H1 (cell line): Measurements from ENCODE around the gene SRRM4. TPM values are rescaled to one million over a fixed set of nuclear protein-coding genes. Genes with fewer than 3 reads are reported as not detected.
A peak's percentile ranks its signal among the peaks of the same experiment; 100 is the strongest.

Experiments
- CTCF ChIA-PET: fragments of 300-600 bp; sonication (Branson Sonifier 250); formaldehyde crosslinking; loops from one replicate; lab custom pipeline; 2021; ENCODE audit not compliant: partially characterized antibody; lab: Charles Lee
- POLR2A ChIA-PET: fragments of 300-600 bp; sonication (Branson Sonifier 250); formaldehyde crosslinking; loops from one replicate; lab custom pipeline; 2021; ENCODE audit warnings: inconsistent platforms; ENCODE audit not compliant: partially characterized antibody; lab: Charles Lee
- DNase-seq, 2 experiments: peaks; one replicate each; pipeline versions ENCODE4 v3.0.0 to v3.0.0-alpha.2; 2010 to 2022; ENCODE audit warnings: low spot score in 2 of 2, low read depth in 1 of 2, mixed read lengths in 1 of 2
- FAIRE-seq: peaks from 2 replicates; lab custom pipeline; 2011; peaks lifted over from hg19 to GRCh38; lab: Jason Lieb, UNC
- H2AFZ ChIP-seq: 2 replicates; pipeline ENCODE4 v1.8.1; 2012; ENCODE audit warnings: low read length, inconsistent platforms
- H2AK5ac ChIP-seq: 2 replicates; pipeline ENCODE4 v1.6.1; 2013; ENCODE audit warnings: low read depth, low read length
- H2BK120ac ChIP-seq: replicated peaks from 2 replicates; pipeline ENCODE3; 2013; ENCODE audit warnings: low read depth, low read length, inconsistent platforms
- H2BK12ac ChIP-seq: 2 replicates; pipeline ENCODE4 v1.6.1; 2013; ENCODE audit warnings: low read depth, low read length
- H2BK15ac ChIP-seq: 2 replicates; pipeline ENCODE4 v1.6.1; 2013; ENCODE audit warnings: low read length
- H2BK20ac ChIP-seq: 2 replicates; pipeline ENCODE4 v1.6.1; 2013; ENCODE audit warnings: low read length
- H2BK5ac ChIP-seq: 2 replicates; pipeline ENCODE4 v1.6.1; 2013; ENCODE audit warnings: low read depth, low read length
- H3K14ac ChIP-seq: 2 replicates; pipeline ENCODE4 v1.6.1; 2013; ENCODE audit warnings: inconsistent platforms; ENCODE audit not compliant: insufficient read length
- H3K18ac ChIP-seq: 2 replicates; pipeline ENCODE4 v1.6.1; 2013; ENCODE audit warnings: low read length; ENCODE audit errors: extremely low read depth
- H3K23ac ChIP-seq: 2 replicates; pipeline ENCODE4 v1.6.1; 2013; ENCODE audit warnings: inconsistent platforms; ENCODE audit not compliant: insufficient read length
- H3K23me2 ChIP-seq: 2 replicates; pipeline ENCODE4 v1.6.1; 2013; ENCODE audit warnings: low read depth, low read length
- H3K27ac ChIP-seq: 2 replicates; pipeline ENCODE4 v1.6.1; 2011; ENCODE audit warnings: low read depth, low read length, inconsistent platforms
- H3K27me3 ChIP-seq, 4 experiments: replicated peaks in 1 of 4; 1 replicate in 1 of 4; 2 replicates in 3 of 4; pipeline versions ENCODE4 v1.6.1 to v1.8.1; 2011 to 2013; ENCODE audit warnings: low read length in 3 of 4, mild to moderate bottlenecking in 3 of 4, inconsistent platforms in 2 of 4, mixed read lengths in 2 of 4, moderate library complexity in 1 of 4; ENCODE audit not compliant: control insufficient read depth in 3 of 4, insufficient read depth in 3 of 4; ENCODE audit errors: extremely low read depth in 1 of 4
- H3K36me3 ChIP-seq, 4 experiments: 2 replicates each; pipeline versions ENCODE4 v1.6.1 to v1.8.1; 2011 to 2013; ENCODE audit warnings: mild to moderate bottlenecking in 4 of 4, low read length in 3 of 4, moderate library complexity in 2 of 4, control low read depth in 1 of 4, inconsistent platforms in 1 of 4; ENCODE audit not compliant: insufficient read depth in 4 of 4, control insufficient read depth in 2 of 4
- H3K4ac ChIP-seq: replicated peaks from 2 replicates; pipeline ENCODE3; 2013; ENCODE audit warnings: low read length, low read depth, mixed read lengths, inconsistent platforms; ENCODE audit not compliant: insufficient read length
- H3K4me1 ChIP-seq, 4 experiments: replicated peaks in 1 of 4; 1 replicate in 1 of 4; 2 replicates in 3 of 4; pipeline versions ENCODE4 v1.6.1 to v1.8.1; 2011 to 2013; ENCODE audit warnings: low read length in 3 of 4, inconsistent platforms in 2 of 4, mixed read lengths in 1 of 4; ENCODE audit not compliant: insufficient read depth in 4 of 4, control insufficient read depth in 3 of 4
- H3K4me2 ChIP-seq, 2 experiments: 2 replicates each; pipeline versions ENCODE4 v1.6.1 to v1.8.1; 2011 to 2013; ENCODE audit warnings: low read depth in 2 of 2, low read length in 2 of 2, control low read depth in 1 of 2, inconsistent platforms in 1 of 2, mild to moderate bottlenecking in 1 of 2; ENCODE audit not compliant: insufficient read depth in 1 of 2
- H3K4me3 ChIP-seq, 4 experiments: fragments of 200-600, 300-600 bp in 1 of 4; sonication (generic), shearing (Covaris generic), sonication (Bioruptor Twin) in 1 of 4; 2 replicates each; pipeline versions ENCODE4 v1.5.1 to v1.8.1; 2011 to 2016; ENCODE audit warnings: low read length in 4 of 4, low read depth in 3 of 4, control low read depth in 2 of 4, inconsistent platforms in 2 of 4, mild to moderate bottlenecking in 2 of 4, mixed read lengths in 1 of 4, moderate library complexity in 1 of 4; ENCODE audit not compliant: insufficient read depth in 2 of 4; ENCODE audit errors: extremely low read depth in 1 of 4
- H3K56ac ChIP-seq: replicated peaks from 2 replicates; pipeline ENCODE3; 2013; ENCODE audit warnings: low read depth, mild to moderate bottlenecking, mixed read lengths, low read length, inconsistent platforms; ENCODE audit not compliant: insufficient read length
- H3K79me1 ChIP-seq: 2 replicates; pipeline ENCODE4 v1.6.1; 2013; ENCODE audit warnings: low read depth, low read length, control low read depth
- H3K79me2 ChIP-seq, 2 experiments: 2 replicates each; pipeline versions ENCODE4 v1.6.1 to v1.8.1; 2012 to 2013; ENCODE audit warnings: low read length in 2 of 2, mild to moderate bottlenecking in 2 of 2, inconsistent platforms in 1 of 2; ENCODE audit not compliant: insufficient read depth in 2 of 2, control insufficient read depth in 1 of 2
- H3K9ac ChIP-seq, 4 experiments: replicated peaks in 1 of 4; 1 replicate in 1 of 4; 2 replicates in 3 of 4; pipeline versions ENCODE4 v1.6.1 to v1.8.1; 2011 to 2013; ENCODE audit warnings: low read depth in 3 of 4, low read length in 3 of 4, control low read depth in 2 of 4, mild to moderate bottlenecking in 2 of 4, moderate library complexity in 2 of 4, inconsistent platforms in 1 of 4; ENCODE audit errors: extremely low read depth in 1 of 4
- H3K9me3 ChIP-seq, 2 experiments: 2 replicates each; pipeline versions ENCODE4 v1.6.1 to v1.8.1; 2012 to 2013; ENCODE audit warnings: mild to moderate bottlenecking in 2 of 2, moderate library complexity in 2 of 2, control low read depth in 1 of 2, inconsistent platforms in 1 of 2, low read depth in 1 of 2, low read length in 1 of 2, mixed read lengths in 1 of 2; ENCODE audit not compliant: insufficient read depth in 2 of 2
- H4K20me1 ChIP-seq, 2 experiments: replicated peaks in 1 of 2; 2 replicates each; pipeline versions ENCODE3 to v1.8.1; 2011 to 2013; ENCODE audit warnings: inconsistent platforms in 2 of 2, low read length in 2 of 2, mild to moderate bottlenecking in 1 of 2; ENCODE audit not compliant: insufficient read depth in 2 of 2, control insufficient read depth in 1 of 2
- H4K5ac ChIP-seq: 2 replicates; pipeline ENCODE4 v1.6.1; 2013; ENCODE audit warnings: low read length, low read depth, mixed read lengths, inconsistent platforms; ENCODE audit not compliant: insufficient read length
- H4K8ac ChIP-seq: 2 replicates; pipeline ENCODE4 v1.8.0; 2013; ENCODE audit warnings: mild to moderate bottlenecking, moderate library complexity, low read length, inconsistent platforms; ENCODE audit not compliant: insufficient read depth; ENCODE audit errors: extremely low read depth
- H4K91ac ChIP-seq: replicated peaks from 2 replicates; pipeline ENCODE3; 2013; ENCODE audit warnings: low read length, mixed read lengths, inconsistent platforms; ENCODE audit not compliant: insufficient read length
- EGR1 ChIP-seq: IDR thresholded peaks from 2 replicates; pipeline ENCODE4 v1.6.1; 2011; ENCODE audit warnings: low read depth, low read length, borderline replicate concordance
- JUND ChIP-seq: IDR thresholded peaks from 2 replicates; pipeline ENCODE4 v1.6.1; 2011; ENCODE audit warnings: mild to moderate bottlenecking, improper control_type of control experiment, low read length
- SRF ChIP-seq: IDR thresholded peaks from 2 replicates; pipeline ENCODE4 v1.6.1; 2011; ENCODE audit warnings: mild to moderate bottlenecking, low read depth, low read length, moderate library complexity
- TAF1 ChIP-seq: IDR thresholded peaks from 2 replicates; pipeline ENCODE4 v1.6.1; 2011; ENCODE audit warnings: mild to moderate bottlenecking, low read depth, low read length
- WGBS, 2 experiments: shearing (Covaris generic) in 1 of 2; methylation state at CpG; one replicate each; pipeline versions ENCODE4 v1.1.6 to v1.1.7; 2013 to 2015; ENCODE audit warnings: low lambda C conversion rate in 2 of 2, mixed read lengths in 2 of 2, inconsistent platforms in 1 of 2, low coverage in 1 of 2, missing lambda C conversion rate in 1 of 2; ENCODE audit not compliant: insufficient replicate concordance in 2 of 2, insufficient coverage in 1 of 2, insufficient read length in 1 of 2; ENCODE audit errors: extremely low coverage in 1 of 2, missing lambda C conversion rate in 1 of 2; 5-methylcytosine and 5-hydroxymethylcytosine counted together
- long read RNA-seq, 2 experiments: library from RNA in 1 of 2; library from capped mRNA in 1 of 2; stranded (forward); transcript quantifications; one replicate each; pipeline ENCODE4 v2.0.0, GENCODE V29; 2021; ENCODE audit warnings: inconsistent platforms in 1 of 2
- polyA minus RNA-seq, 3 experiments: library from RNA; depleted of rRNA, polyadenylated mRNA; stranded (reverse); fragments of >200 nt; gene quantifications; 1 replicate in 2 of 3; 2 replicates in 1 of 3; pipeline ENCODE4 v1.2.3, GENCODE V29; 2011
- polyA plus RNA-seq, 7 experiments: library from polyadenylated mRNA; depleted of rRNA in 3 of 7; stranded (reverse) in 5 of 7; unstranded in 2 of 7; fragments of >200 nt in 5 of 7; fragments of 200-250 nt in 2 of 7; gene quantifications; 1 replicate in 5 of 7; 2 replicates in 1 of 7; 4 replicates in 1 of 7; pipeline versions ENCODE4 v1.2.1 to v1.2.3, GENCODE V29; 2011 to 2013; ENCODE audit warnings: missing spikeins in 2 of 7, mixed read lengths in 2 of 7
- total RNA-seq: library from RNA; stranded (reverse); fragmentation: NEBNext Ultra II Directional; extraction: Animal tissue kit (Norgen Biotek cat#: 25700); gene quantifications from 2 replicates; pipeline ENCODE4 v1.2.1, GENCODE V29; 2021

SRRM4 gene, protein sequence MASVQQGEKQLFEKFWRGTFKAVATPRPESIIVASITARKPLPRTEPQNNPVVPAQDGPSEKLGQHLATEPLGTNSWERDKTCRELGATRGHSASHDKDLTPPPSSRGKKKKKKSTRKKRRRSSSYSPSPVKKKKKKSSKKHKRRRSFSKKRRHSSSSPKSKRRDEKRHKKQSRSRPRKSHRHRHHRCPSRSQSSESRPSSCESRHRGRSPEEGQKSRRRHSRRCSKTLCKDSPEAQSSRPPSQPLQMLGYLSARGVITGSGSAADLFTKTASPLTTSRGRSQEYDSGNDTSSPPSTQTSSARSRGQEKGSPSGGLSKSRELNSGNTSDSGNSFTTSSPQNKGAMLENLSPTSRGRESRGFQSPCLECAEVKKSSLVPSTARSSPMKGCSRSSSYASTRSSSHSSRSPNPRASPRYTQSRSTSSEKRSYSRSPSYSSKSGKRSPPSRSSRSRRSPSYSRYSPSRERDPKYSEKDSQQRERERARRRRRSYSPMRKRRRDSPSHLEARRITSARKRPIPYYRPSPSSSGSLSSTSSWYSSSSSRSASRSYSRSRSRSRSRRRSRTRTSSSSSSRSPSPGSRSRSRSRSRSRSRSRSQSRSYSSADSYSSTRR
- total RNA-seq (1.1 TPM in 2 replicates), polyA plus RNA-seq (2011; rRNA removed) (0.35 and 0.53 TPM in 2 replicates), polyA minus RNA-seq (2011; rRNA and poly(A)+ RNA removed) (0.57 and 0.85 TPM in 2 replicates)
- 0.32 TPM for polyA plus RNA-seq (2011; cell fraction: cytosol; rRNA removed)
- polyA plus RNA-seq (2011; cell fraction: nucleus; rRNA removed): 0.87 TPM
- polyA plus RNA-seq (2012, experiment 1 of 2): 0.83 to 1.2 TPM (median 1.1 TPM) in 4 replicates
- polyA plus RNA-seq (2012, experiment 2 of 2): 0.46 TPM
- 1.6 TPM for polyA plus RNA-seq (2013, experiment 1 of 2)
- 1.8 TPM for polyA plus RNA-seq (2013, experiment 2 of 2)
- polyA minus RNA-seq (2011; cell fraction: cytosol; rRNA and poly(A)+ RNA removed): 0.51 TPM
- polyA minus RNA-seq (2011; cell fraction: nucleus; rRNA and poly(A)+ RNA removed): 1.1 TPM
- long read RNA-seq, experiment 1, partial matches to known transcripts: 0 of 1 reads
- long read RNA-seq, experiment 1, other reads (novel, unspliced or antisense): 1 of 1 reads
- long read RNA-seq, experiment 2, partial matches to known transcripts: 0 of 1 reads
- long read RNA-seq, experiment 2, other reads (novel, unspliced or antisense): 1 of 1 reads

GRCh38 chr12:118981285-118982211 is at the start of gene SRRM4:
Gene SRRM4, plus strand, starts transcription at chr12:118981541. Its CDS starts 342 bp downstream, at chr12:118981883.
- Histone ChIP-seq H2AK5ac (no peak within 1 kb of the TSS), H2BK5ac (peak within 1 kb of the TSS; percentile 86; the same call in 1 of the 2 replicates), H3K9me3 (no peaks in the 10 kb centered on the region), H3K4ac (no peak within 1 kb of the TSS), H2BK15ac (no peak within 1 kb of the TSS), H3K27ac (no peak within 1 kb of the TSS), H3K9ac (peak within 1 kb of the TSS in 1 of 4 experiments; percentile 29; a peak in 2 of 7 replicates), H3K36me3 (no peaks in the 10 kb centered on the region), H4K20me1 (no peaks in the 10 kb centered on the region), H4K8ac (no peak within 1 kb of the TSS; the same call in 1 of the 2 replicates), H3K4me2 (peak within 1 kb of the TSS; percentile 90 to 95), H2BK120ac (no peak within 1 kb of the TSS), H3K4me3 (peak within 1 kb of the TSS; percentile 70 to 97 (median 74)), H2AFZ (peak within 1 kb of the TSS; percentile 89), H3K23me2 (peaks cover 13% of the 10 kb centered on the region), H3K4me1 (peaks cover 3 to 6% (median 5%) of the 10 kb centered on the region in 4 experiments; a peak in 4 of 7 replicates), H3K56ac (no peak within 1 kb of the TSS), H3K79me2 (no peaks in the 10 kb centered on the region), H4K5ac (peak within 1 kb of the TSS; percentile 10), H3K14ac (no peak within 1 kb of the TSS), H2BK20ac (no peak within 1 kb of the TSS), H3K27me3 (peaks cover 0 to 23% (median 14%) of the 10 kb centered on the region in 4 experiments; a peak in 6 of 7 replicates), H3K79me1 (no peaks in the 10 kb centered on the region), H2BK12ac (peak within 1 kb of the TSS; percentile 62; the same call in 1 of the 2 replicates), H4K91ac (peak within 1 kb of the TSS; percentile 38), H3K18ac (peak within 1 kb of the TSS; percentile 73; the same call in 1 of the 2 replicates), H3K23ac (no peak within 1 kb of the TSS)
- no peak for FAIRE-seq
- peak; percentile 73 to 95 for DNase-seq
- CTCF ChIA-PET: interaction anchor here (0.6 to 1.8 kb wide), 11 partner anchors 9 to 269 kb away, joined by 3 to 8 read pairs (median 4); no protein-coding TSS in a partner anchor
- POLR2A ChIA-PET: interaction anchor here (0.6 to 1.6 kb wide), 7 partner anchors 12 to 173 kb away, joined by 3 to 6 read pairs (median 4); no protein-coding TSS in a partner anchor
- WGBS, 2 experiments: 1% methylated on average over 35 of the region's 64 CpGs; no CpG with 5 or more reads in 1 of the 2 experiments
- TF ChIP-seq SRF (no peak), TAF1 (peak; percentile 42; the same call in 1 of the 2 replicates), JUND (0 out of 2 replicates have a peak, but pooled peaks have one; percentile 3), EGR1 (no peak)
